Liver (tissue), 9 donors: ENCODE results near the gene NUP160. TPM values are rescaled to one million over a fixed set of nuclear protein-coding genes. Genes with fewer than 3 reads are reported as not detected.

Experiments
- DNase-seq: peaks from one replicate; pipeline ENCODE4 v3.0.0-alpha.2; 2017; ENCODE audit warnings: low spot score
- H3K27ac ChIP-seq, 2 donors: one replicate each; pipeline ENCODE4 v1.7.0; 2013; ENCODE audit warnings: inconsistent platforms in 2 of 2, low read length in 2 of 2, control low read depth in 1 of 2, low read depth in 1 of 2, mild to moderate bottlenecking in 1 of 2
- H3K27me3 ChIP-seq, 4 donors: one replicate each; pipeline versions ENCODE4 v1.6.1 to v1.7.0; 2013; ENCODE audit warnings: low read length in 3 of 4, inconsistent platforms in 1 of 4, mild to moderate bottlenecking in 1 of 4, moderate library complexity in 1 of 4; ENCODE audit not compliant: control insufficient read depth in 4 of 4, insufficient read depth in 4 of 4
- H3K36me3 ChIP-seq, 4 donors: one replicate each; pipeline versions ENCODE4 v1.6.1 to v1.7.0; 2013; ENCODE audit warnings: low read length in 3 of 4, mild to moderate bottlenecking in 3 of 4, low read depth in 1 of 4, moderate library complexity in 1 of 4; ENCODE audit not compliant: control insufficient read depth in 4 of 4, insufficient read depth in 3 of 4
- H3K4me1 ChIP-seq, 4 donors: one replicate each; pipeline versions ENCODE4 v1.6.1 to v1.7.0; 2013; ENCODE audit warnings: low read length in 3 of 4, mild to moderate bottlenecking in 3 of 4, moderate library complexity in 1 of 4; ENCODE audit not compliant: control insufficient read depth in 4 of 4, insufficient read depth in 4 of 4
- H3K4me3 ChIP-seq, 3 donors: one replicate each; pipeline versions ENCODE4 v1.6.1 to v1.7.0; 2013; ENCODE audit warnings: low read length in 3 of 3, control low read depth in 1 of 3, low read depth in 1 of 3, mild to moderate bottlenecking in 1 of 3
- H3K9ac ChIP-seq, 2 donors: one replicate each; pipeline ENCODE4 v1.7.0; 2013; ENCODE audit warnings: low read length in 2 of 2, mild to moderate bottlenecking in 2 of 2, moderate library complexity in 2 of 2, control low read depth in 1 of 2, low read depth in 1 of 2
- H3K9me3 ChIP-seq, 4 donors: one replicate each; pipeline versions ENCODE4 v1.6.1 to v1.7.0; 2013; ENCODE audit warnings: low read length in 3 of 4; ENCODE audit not compliant: control insufficient read depth in 4 of 4
- CTCF ChIP-seq: fragments of 150-350 bp; IDR thresholded peaks from 2 replicates; pipeline ENCODE4 v1.5.1; 2017; ENCODE audit warnings: improper control_type of control experiment, low read depth, low read length; ENCODE audit not compliant: missing input control
- EGR1 ChIP-seq, 2 donors: IDR thresholded peaks; 2 replicates each; pipeline ENCODE4 v1.6.1; 2016 to 2018; ENCODE audit warnings: antibody characterized with exemption in 2 of 2, low read depth in 2 of 2
- FOXA1 ChIP-seq: IDR thresholded peaks from 2 replicates; pipeline ENCODE4 v1.6.1; 2016; ENCODE audit warnings: antibody characterized with exemption
- FOXA2 ChIP-seq: IDR thresholded peaks from 2 replicates; pipeline ENCODE4 v1.6.1; 2016; ENCODE audit warnings: antibody characterized with exemption
- GABPA ChIP-seq, 2 donors: IDR thresholded peaks in 1 of 2; conservative IDR thresholded peaks in 1 of 2; 2 replicates each; pipeline ENCODE4 v1.6.1; 2016; ENCODE audit warnings: antibody characterized with exemption in 2 of 2, mild to moderate bottlenecking in 1 of 2, moderate library complexity in 1 of 2
- HNF4A ChIP-seq, 2 donors: conservative IDR thresholded peaks; 2 replicates each; pipeline ENCODE4 v1.6.1; 2016; ENCODE audit warnings: antibody characterized with exemption in 2 of 2, mild to moderate bottlenecking in 2 of 2
- HNF4G ChIP-seq: IDR thresholded peaks from 2 replicates; pipeline ENCODE4 v1.6.1; 2016; ENCODE audit warnings: antibody characterized with exemption
- REST ChIP-seq: IDR thresholded peaks from 2 replicates; pipeline ENCODE4 v1.6.1; 2016; ENCODE audit warnings: antibody characterized with exemption, mild to moderate bottlenecking
- RXRA ChIP-seq, 2 donors: IDR thresholded peaks; 2 replicates each; pipeline ENCODE4 v1.6.1; 2017 to 2018; ENCODE audit warnings: antibody characterized with exemption in 2 of 2, mild to moderate bottlenecking in 1 of 2
- SP1 ChIP-seq: IDR thresholded peaks from 2 replicates; pipeline ENCODE4 v1.6.1; 2018; ENCODE audit warnings: antibody characterized with exemption, mild to moderate bottlenecking
- TAF1 ChIP-seq: conservative IDR thresholded peaks from 2 replicates; pipeline ENCODE4 v1.6.1; 2016; ENCODE audit warnings: antibody characterized with exemption, mild to moderate bottlenecking
- YY1 ChIP-seq: IDR thresholded peaks from 2 replicates; pipeline ENCODE4 v1.6.1; 2016; ENCODE audit warnings: antibody characterized with exemption, mild to moderate bottlenecking
- WGBS: extraction: QIAGEN DNeasy Blood & Tissue Kit; methylation state at CpG from one replicate; pipeline ENCODE4 v1.1.7; 2013; 5-methylcytosine and 5-hydroxymethylcytosine counted together
- polyA plus RNA-seq, 2 donors: library from polyadenylated mRNA; stranded (reverse) in 1 of 2; unstranded in 1 of 2; fragments of 200-250 nt in 1 of 2; fragments of >200 nt in 1 of 2; fragmentation: Nextera tagmentation in 1 of 2; extraction: Ambion mirVana in 1 of 2; gene quantifications; one replicate each; pipeline versions ENCODE4 v1.2.1 to v1.2.3, GENCODE V29; 2013 to 2015
- total RNA-seq, 2 donors: library from RNA; depleted of rRNA; stranded (reverse); fragments of >200 nt; gene quantifications; one replicate each; pipeline ENCODE4 v1.2.3, GENCODE V29; 2014
- TF ChIP-seq, protein P1 (sequence below): IDR thresholded peaks from 2 replicates; pipeline ENCODE4 v1.6.1; 2016; ENCODE audit warnings: antibody characterized with exemption
- TF ChIP-seq, protein P2 (sequence below): IDR thresholded peaks from 2 replicates; pipeline ENCODE4 v1.6.1; 2016; ENCODE audit warnings: antibody characterized with exemption
- donor health status: healthy.
- donor health status: healthy.
- donor health status: healthy.
- donor health status: healthy.
- donor health status: healthy.

NUP160 gene
- total and polyA plus RNA-seq, 4 donors: 7.0 to 36.6 (median 17.5) TPM

DNA sequence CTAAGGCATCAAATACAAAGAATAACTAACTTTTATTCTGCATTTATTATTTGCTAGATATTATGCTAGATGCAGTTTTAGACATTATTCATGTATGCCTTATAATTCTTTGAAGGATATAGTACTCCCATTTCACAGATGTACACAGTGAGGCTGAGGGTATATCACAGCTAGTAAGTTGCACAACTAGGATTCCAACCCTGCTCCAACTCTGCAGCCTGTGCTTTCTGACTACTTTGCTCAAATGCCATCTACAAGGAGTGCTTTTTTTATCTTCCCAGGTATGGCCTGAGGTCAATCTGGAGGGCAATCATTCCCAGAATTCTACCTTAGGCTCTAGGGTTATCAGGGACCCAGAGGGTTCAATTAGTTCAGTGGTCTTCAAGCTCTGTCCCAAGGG lies 28.4 kb downstream of the NUP160 start:
- H3K27me3 ChIP-seq: no peaks in the 10 kb centered on the region
- no peaks in the 10 kb centered on the region for H3K4me1 ChIP-seq
- H3K9ac ChIP-seq: no peak overlapping the region
- peaks cover 6 to 43% (median 32%) of the 10 kb centered on the region in 4 donors for H3K36me3 ChIP-seq
- H3K27ac ChIP-seq: no peak overlapping the region
- no peak for TF ChIP-seq FOXA2
- TF ChIP-seq YY1: no peak
- TF ChIP-seq, protein P1, sequence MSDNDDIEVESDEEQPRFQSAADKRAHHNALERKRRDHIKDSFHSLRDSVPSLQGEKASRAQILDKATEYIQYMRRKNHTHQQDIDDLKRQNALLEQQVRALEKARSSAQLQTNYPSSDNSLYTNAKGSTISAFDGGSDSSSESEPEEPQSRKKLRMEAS: no peak
- TF ChIP-seq GABPA (IDR thresholded peaks at IDR 0.05 in 1 of 2, conservative IDR thresholded peaks at IDR 0.05 in 1 of 2): no peak
- no peak for TF ChIP-seq HNF4A (conservative IDR thresholded peaks at IDR 0.05)
- TF ChIP-seq CTCF: no peak
- no peak for TF ChIP-seq HNF4G
- no peak for TF ChIP-seq REST
- no peak for TF ChIP-seq SP1
- TF ChIP-seq TAF1: no peak
- no peak for TF ChIP-seq FOXA1
- TF ChIP-seq, protein P2, sequence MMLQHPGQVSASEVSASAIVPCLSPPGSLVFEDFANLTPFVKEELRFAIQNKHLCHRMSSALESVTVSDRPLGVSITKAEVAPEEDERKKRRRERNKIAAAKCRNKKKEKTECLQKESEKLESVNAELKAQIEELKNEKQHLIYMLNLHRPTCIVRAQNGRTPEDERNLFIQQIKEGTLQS: no peak
- TF ChIP-seq EGR1 (IDR thresholded peaks at IDR 0.05; ENCODE audit: low read depth in 2 of 2): no peak
- no peak for DNase-seq
- H3K9me3 ChIP-seq: no peaks in the 10 kb centered on the region
- H3K4me3 ChIP-seq: no peak overlapping the region

DNA sequence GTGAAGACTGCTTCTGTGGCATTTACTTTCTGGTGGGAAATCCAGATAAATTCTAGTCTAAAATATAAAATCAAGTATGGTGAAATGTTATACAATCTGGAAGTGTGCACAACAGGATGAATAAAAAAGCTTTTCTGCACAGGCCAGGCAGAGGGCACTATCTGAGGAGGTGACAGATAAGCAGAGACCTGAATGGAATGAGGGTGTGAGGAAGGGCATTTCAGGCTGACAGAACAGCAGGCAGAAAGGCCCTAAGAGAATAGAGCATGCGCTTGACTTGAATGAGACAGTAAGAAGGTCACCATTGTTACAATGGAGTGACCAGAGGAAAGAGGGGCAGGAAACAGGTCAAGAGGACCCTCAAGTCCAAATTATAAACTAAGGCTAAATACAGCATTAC lies 47.4 kb downstream of the NUP160 start:
- 93% methylated on average over 1 of the region's 1 CpG for WGBS
- no peak overlapping the region for H3K27ac ChIP-seq
- DNase-seq: no peak
- H3K9me3 ChIP-seq: no peaks in the 10 kb centered on the region
- H3K4me1 ChIP-seq: no peaks in the 10 kb centered on the region
- peaks cover 11 to 62% (median 40%) of the 10 kb centered on the region in 4 donors for H3K36me3 ChIP-seq
- H3K4me3 ChIP-seq: no peak overlapping the region
- no peaks in the 10 kb centered on the region for H3K27me3 ChIP-seq
- no peak overlapping the region for H3K9ac ChIP-seq
- no peak for TF ChIP-seq REST
- TF ChIP-seq, protein P2: no peak
- TF ChIP-seq CTCF: no peak
- TF ChIP-seq YY1: no peak
- TF ChIP-seq SP1: no peak
- TF ChIP-seq GABPA (IDR thresholded peaks at IDR 0.05 in 1 of 2, conservative IDR thresholded peaks at IDR 0.05 in 1 of 2): no peak
- TF ChIP-seq RXRA (IDR thresholded peaks at IDR 0.05): no peak
